ENCODE data around the gene BLVRB. TPM values are rescaled to one million over a fixed set of nuclear protein-coding genes. Genes with fewer than 3 reads are reported as not detected.

The BLVRB gene
- total RNA-seq, 1 donor from 2014 or later: 86.1 TPM

DNA sequence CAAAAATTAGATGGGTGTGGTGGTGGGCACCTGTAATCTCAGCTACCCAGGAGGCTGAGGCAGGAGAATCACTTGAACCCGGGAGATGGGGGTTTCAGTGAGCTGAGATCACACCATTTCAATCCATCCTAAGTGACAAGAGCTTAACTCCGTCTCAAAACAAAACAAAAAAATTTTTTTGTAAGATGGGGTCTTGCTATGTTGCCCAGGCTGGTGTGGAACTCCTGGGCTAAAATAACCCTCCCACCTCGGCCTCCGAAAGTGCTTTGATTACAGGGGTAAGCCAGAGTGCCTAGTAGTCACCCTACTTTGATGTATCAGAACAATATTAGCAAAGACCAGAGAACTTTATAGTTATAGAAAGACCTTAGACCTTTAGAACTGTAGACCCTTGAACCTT lies 9.2 kb upstream of the BLVRB start:
- H3K36me3 ChIP-seq (ENCODE audit: control insufficient read depth, insufficient read depth, low read length): no peaks in the 10 kb centered on the region
- H3K4me3 ChIP-seq (ENCODE audit: low read depth, low read length): no peak overlapping the region
- TF ChIP-seq, protein P1, sequence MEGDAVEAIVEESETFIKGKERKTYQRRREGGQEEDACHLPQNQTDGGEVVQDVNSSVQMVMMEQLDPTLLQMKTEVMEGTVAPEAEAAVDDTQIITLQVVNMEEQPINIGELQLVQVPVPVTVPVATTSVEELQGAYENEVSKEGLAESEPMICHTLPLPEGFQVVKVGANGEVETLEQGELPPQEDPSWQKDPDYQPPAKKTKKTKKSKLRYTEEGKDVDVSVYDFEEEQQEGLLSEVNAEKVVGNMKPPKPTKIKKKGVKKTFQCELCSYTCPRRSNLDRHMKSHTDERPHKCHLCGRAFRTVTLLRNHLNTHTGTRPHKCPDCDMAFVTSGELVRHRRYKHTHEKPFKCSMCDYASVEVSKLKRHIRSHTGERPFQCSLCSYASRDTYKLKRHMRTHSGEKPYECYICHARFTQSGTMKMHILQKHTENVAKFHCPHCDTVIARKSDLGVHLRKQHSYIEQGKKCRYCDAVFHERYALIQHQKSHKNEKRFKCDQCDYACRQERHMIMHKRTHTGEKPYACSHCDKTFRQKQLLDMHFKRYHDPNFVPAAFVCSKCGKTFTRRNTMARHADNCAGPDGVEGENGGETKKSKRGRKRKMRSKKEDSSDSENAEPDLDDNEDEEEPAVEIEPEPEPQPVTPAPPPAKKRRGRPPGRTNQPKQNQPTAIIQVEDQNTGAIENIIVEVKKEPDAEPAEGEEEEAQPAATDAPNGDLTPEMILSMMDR (IDR thresholded peaks at IDR 0.05; ENCODE audit: insufficient read depth, low read length, poor library complexity, severe bottlenecking): no peak
- DNase-seq (ENCODE audit: low read depth): no peak
- no peaks in the 10 kb centered on the region for H3K27me3 ChIP-seq (ENCODE audit: control insufficient read depth, insufficient read depth, low read length)

DNA sequence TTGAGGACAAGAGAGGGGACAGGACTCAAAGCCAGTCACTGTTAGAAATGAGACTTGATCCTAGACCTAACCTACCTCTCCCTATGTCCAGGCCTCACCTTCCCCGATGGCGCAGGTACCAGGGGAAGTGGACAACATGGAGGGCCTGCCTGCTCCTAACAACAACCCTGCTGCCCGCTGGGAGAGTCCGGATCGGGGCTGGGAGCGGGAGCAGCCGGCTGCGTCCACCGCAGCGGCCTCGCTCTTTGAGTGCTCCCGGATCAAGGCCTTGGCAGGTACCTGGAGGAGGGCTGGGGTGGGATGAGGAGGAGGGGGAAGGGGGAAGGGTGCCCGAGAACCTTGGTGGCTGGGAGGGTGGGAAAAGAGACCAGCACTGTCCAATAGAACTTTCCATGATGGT lies 7.0 kb upstream of the BLVRB start:
- Histone ChIP-seq H3K36me3 (ENCODE audit: control insufficient read depth, insufficient read depth, low read length) (no peaks in the 10 kb centered on the region), H3K27me3 (ENCODE audit: control insufficient read depth, insufficient read depth, low read length) (peaks cover under 1% of the 10 kb centered on the region), H3K4me3 (ENCODE audit: low read depth, low read length) (no peak overlapping the region)
- TF ChIP-seq, protein P1 (IDR thresholded peaks at IDR 0.05; ENCODE audit: insufficient read depth, low read length, poor library complexity, severe bottlenecking): no peak
- DNase-seq (ENCODE audit: low read depth): no peak

DNA sequence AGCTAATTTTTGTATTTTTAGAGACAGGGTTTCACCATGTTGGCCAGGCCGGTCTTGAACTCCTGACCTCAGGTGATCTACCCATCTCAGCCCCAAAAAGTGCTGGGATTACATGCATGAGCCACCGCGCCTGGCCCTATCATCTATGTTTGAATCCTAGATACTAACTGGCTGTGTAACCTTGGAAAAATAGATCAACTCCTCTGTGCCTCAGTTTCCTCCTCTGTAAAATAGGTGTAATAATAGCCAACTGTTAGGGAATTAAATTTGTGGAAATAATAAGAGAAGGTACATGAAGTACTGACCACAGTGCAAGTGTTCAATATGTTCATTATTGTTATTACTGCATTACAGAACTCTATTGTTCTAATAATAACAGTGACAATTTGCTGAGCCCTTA lies 5.6 kb upstream of the BLVRB start:
- DNase-seq (ENCODE audit: low read depth): no peak
- Histone ChIP-seq H3K27me3 (ENCODE audit: control insufficient read depth, insufficient read depth, low read length) (peaks cover 13% of the 10 kb centered on the region), H3K36me3 (ENCODE audit: control insufficient read depth, insufficient read depth, low read length) (no peaks in the 10 kb centered on the region), H3K4me3 (ENCODE audit: low read depth, low read length) (no peak overlapping the region)
- TF ChIP-seq, protein P1 (IDR thresholded peaks at IDR 0.05; ENCODE audit: insufficient read depth, low read length, poor library complexity, severe bottlenecking): no peak

DNA sequence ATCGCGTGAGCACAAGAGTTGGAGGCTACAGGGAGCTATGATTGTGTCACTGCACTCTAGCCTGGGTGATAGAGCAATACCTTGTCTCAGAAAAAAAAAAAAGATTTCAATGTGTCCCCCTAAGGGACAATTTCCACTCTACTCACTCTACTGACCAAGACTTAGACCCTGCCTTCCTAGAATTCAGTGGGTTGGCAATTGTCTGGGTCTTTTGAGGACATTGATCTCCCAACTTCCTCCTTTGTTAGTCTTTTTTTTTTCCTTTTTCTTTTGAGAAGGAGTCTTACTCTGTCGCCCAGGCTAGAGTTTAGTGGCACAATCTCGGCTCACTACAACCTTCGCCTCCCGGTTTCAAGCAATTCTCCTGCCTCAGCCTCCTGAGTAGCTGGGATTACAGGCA lies 3.5 kb upstream of the BLVRB start:
- H3K36me3 ChIP-seq (ENCODE audit: control insufficient read depth, insufficient read depth, low read length): no peaks in the 10 kb centered on the region
- peaks cover 14% of the 10 kb centered on the region for H3K27me3 ChIP-seq (ENCODE audit: control insufficient read depth, insufficient read depth, low read length)
- no peak overlapping the region for H3K4me3 ChIP-seq (ENCODE audit: low read depth, low read length)
- TF ChIP-seq, protein P1 (IDR thresholded peaks at IDR 0.05; ENCODE audit: insufficient read depth, low read length, poor library complexity, severe bottlenecking): no peak
- DNase-seq (ENCODE audit: low read depth): no peak

DNA sequence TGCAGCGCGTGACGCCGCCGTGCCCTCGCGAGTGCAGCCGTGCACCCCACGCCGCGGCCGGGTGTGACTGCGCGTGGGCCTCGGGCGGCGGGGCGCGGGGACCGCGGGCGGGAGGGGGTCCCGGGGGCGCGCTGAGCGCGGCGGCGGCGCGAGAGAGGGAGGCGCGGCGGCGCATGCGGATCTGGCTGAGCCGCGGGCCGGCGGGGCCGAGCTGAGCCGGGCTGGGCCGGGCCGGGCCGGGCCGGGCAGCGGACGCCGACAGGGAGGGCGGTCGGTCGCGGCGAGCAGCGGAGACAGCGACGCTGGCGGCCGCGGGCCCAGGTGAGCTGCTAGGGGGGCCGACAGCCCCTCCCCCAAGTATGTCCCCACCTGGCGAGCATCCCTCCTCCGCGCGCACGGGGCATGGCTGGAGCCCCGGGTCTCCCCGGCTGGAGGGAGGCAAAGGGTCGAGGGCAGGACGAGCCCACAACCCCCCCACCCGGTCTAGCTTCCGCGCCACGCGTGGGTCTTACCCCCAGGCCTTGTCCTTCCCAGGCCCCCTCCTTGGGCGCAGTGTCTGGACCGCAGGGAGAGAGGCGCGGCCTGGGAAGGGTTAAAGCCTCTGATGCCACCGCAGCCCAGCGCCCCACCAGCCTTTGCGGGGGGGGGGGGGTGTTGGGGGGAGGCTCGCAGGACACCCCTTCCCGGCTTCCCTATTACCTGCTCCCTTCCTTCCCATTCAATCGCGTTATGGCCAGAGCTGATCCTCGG lies 1.6 kb upstream of the BLVRB start, which contains the start of gene SPTBN4:
SPTBN4 (plus strand) TSS at position 17 of the 750 bp plus-strand sequence. CDS start 5,621 bp downstream, outside the sequence.
- no peak for DNase-seq (ENCODE audit: low read depth)
- Histone ChIP-seq H3K4me3 (ENCODE audit: low read depth, low read length) (peak within 1 kb of the TSS; percentile 14), H3K36me3 (ENCODE audit: control insufficient read depth, insufficient read depth, low read length) (no peaks in the 10 kb centered on the region), H3K27me3 (ENCODE audit: control insufficient read depth, insufficient read depth, low read length) (peaks cover 14% of the 10 kb centered on the region)
- TF ChIP-seq, protein P1 (IDR thresholded peaks at IDR 0.05; ENCODE audit: insufficient read depth, low read length, poor library complexity, severe bottlenecking): no peak

Data from kidney epithelial cell (primary cell).